Endodermal cell (in vitro differentiated cells): ENCODE data around the gene ZNF595. TPM values are rescaled to one million over a fixed set of nuclear protein-coding genes. Genes with fewer than 3 reads are reported as not detected.

Source experiments
- DNase-seq: peaks from one replicate; pipeline ENCODE4 v3.0.0-alpha.2; 2017
- H3K27ac ChIP-seq: 2 replicates; pipeline ENCODE4 v1.5.1; 2013; ENCODE audit warnings: mild to moderate bottlenecking, low read depth, low read length, moderate library complexity
- H3K27me3 ChIP-seq: 2 replicates; pipeline ENCODE4 v1.6.1; 2013; ENCODE audit warnings: mild to moderate bottlenecking, low read length, moderate library complexity; ENCODE audit not compliant: insufficient read depth, control insufficient read depth, poor library complexity, severe bottlenecking
- H3K36me3 ChIP-seq: 2 replicates; pipeline ENCODE4 v1.7.0; 2013; ENCODE audit warnings: mild to moderate bottlenecking, low read length, moderate library complexity; ENCODE audit not compliant: control insufficient read depth, insufficient read depth
- H3K4me1 ChIP-seq: one replicate; pipeline ENCODE4 v1.7.0; 2013; ENCODE audit warnings: low read length; ENCODE audit not compliant: control insufficient read depth, insufficient read depth
- H3K4me3 ChIP-seq: 2 replicates; pipeline ENCODE4 v1.5.1; 2013; ENCODE audit warnings: mild to moderate bottlenecking, low read length, moderate library complexity
- H3K9ac ChIP-seq: 2 replicates; pipeline ENCODE4 v1.6.1; 2013; ENCODE audit warnings: mild to moderate bottlenecking, low read length, moderate library complexity; ENCODE audit not compliant: poor library complexity, severe bottlenecking; ENCODE audit errors: extremely low read depth
- H3K9me3 ChIP-seq: 2 replicates; pipeline ENCODE4 v1.6.1; 2013; ENCODE audit warnings: mild to moderate bottlenecking, low read length, moderate library complexity; ENCODE audit not compliant: control insufficient read depth
- H3K27ac Mint-ChIP-seq: 2 replicates; pipeline ENCODE4 v1.8.0; 2020; ENCODE audit warnings: mixed read lengths
- H3K27me3 Mint-ChIP-seq: 2 replicates; pipeline ENCODE4 v1.8.0; 2021; ENCODE audit warnings: mild to moderate bottlenecking, mixed read lengths; ENCODE audit not compliant: insufficient read depth
- H3K36me3 Mint-ChIP-seq: 2 replicates; pipeline ENCODE4 v1.8.0; 2020; ENCODE audit warnings: low read depth, mixed read lengths
- H3K4me1 Mint-ChIP-seq: 2 replicates; pipeline ENCODE4 v1.8.0; 2020; ENCODE audit warnings: mixed read lengths
- H3K4me3 Mint-ChIP-seq: 2 replicates; pipeline ENCODE4 v1.8.0; 2020; ENCODE audit warnings: mild to moderate bottlenecking, moderate library complexity, mixed read lengths
- H3K9me3 Mint-ChIP-seq: 2 replicates; pipeline ENCODE4 v1.8.0; 2020; ENCODE audit warnings: mild to moderate bottlenecking, mixed read lengths
- CTCF ChIP-seq: fragments of 200-600 bp; sonication (generic); conservative IDR thresholded peaks from 2 replicates; pipeline ENCODE4 v1.5.0; 2021; ENCODE audit warnings: antibody characterized with exemption, mild to moderate bottlenecking
- WGBS, 2 experiments: methylation state at CpG; one replicate each; pipeline versions ENCODE4 v1.1.5 to v1.1.7; 2013; ENCODE audit warnings: missing lambda C conversion rate in 2 of 2, mixed read lengths in 1 of 2; ENCODE audit not compliant: insufficient coverage in 1 of 2, insufficient read length in 1 of 2; 5-methylcytosine and 5-hydroxymethylcytosine counted together
- total RNA-seq, 2 donors: library from RNA; stranded (reverse); fragmentation: NEBNext Ultra II Directional in 1 of 2; extraction: Animal tissue kit (Norgen Biotek cat#: 25700) in 1 of 2; gene quantifications; 2 replicates in 1 of 2; 3 replicates in 1 of 2; pipeline ENCODE4 v1.2.1, GENCODE V29; 2021

The ZNF595 gene
- total RNA-seq, 2 donors from 2014 or later: 10.7 to 26.7 TPM

DNA sequence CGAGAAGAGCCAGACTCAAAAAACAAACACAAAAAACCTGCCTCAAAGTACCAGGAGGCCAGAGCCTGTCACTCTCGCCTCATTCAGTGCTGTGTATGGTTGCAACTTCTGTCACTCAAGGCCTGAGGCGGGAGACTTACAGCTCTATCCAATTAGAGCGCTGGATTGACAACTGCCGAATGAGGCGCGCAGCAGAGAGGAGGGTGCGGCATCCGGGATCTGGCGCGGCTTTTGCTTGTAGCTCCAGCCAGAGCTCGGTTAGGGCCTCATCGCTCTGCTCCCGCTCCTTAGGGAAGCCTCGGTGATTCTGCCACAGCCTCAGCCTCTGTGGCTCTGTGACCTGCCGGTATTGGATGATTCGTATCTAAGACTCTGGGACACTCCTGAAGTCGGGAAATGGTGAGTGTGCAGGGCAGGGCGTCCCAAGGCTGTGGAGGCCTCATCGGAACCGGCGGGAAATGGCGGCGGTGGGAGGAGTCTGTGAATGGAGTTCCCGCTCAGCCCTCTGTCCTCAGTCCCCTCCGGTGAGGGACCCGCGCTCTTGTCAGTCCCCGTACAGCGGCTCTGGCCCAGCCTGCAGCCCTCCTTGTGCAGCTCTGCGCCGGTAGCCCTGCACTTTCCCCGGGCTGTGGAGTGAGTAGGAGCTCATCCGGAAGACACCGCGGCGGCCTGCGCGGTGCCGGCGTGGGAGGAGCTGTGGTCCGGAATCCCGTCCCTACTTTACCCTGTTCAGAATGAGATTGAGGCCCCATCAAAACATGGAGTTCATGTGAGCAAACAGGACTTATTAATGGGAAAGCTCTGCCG, 71.4 kb downstream of the ZNF595 start, which contains the start of gene ZNF718:
TSS of gene ZNF718 (plus strand) at position 227 of the 807 bp plus-strand sequence. CDS start at position 397, 170 bp downstream.
- H3K4me1 Mint-ChIP-seq: peaks cover 7% of the 10 kb centered on the region

GRCh38 chr4:125091-125771, 72.1 kb downstream of the ZNF595 start:
- H3K36me3 ChIP-seq: peaks cover 44% of the 10 kb centered on the region
- no peak overlapping the region for H3K27ac ChIP-seq
- H3K4me1 ChIP-seq: peaks cover 2% of the 10 kb centered on the region
- peak overlapping the region; percentile 87 for H3K9ac ChIP-seq
- TF ChIP-seq CTCF: peak; percentile 21
- H3K27me3 ChIP-seq: no peaks in the 10 kb centered on the region
- 1 to 2% methylated on average over 18 to 30 of the region's 30 CpGs for WGBS, 2 experiments
- DNase-seq: peak; percentile 86
- peak overlapping the region; percentile 100 for H3K27ac Mint-ChIP-seq
- peak overlapping the region; percentile 95 for H3K4me3 ChIP-seq
- peaks cover 16% of the 10 kb centered on the region for H3K36me3 Mint-ChIP-seq
- peaks cover 7% of the 10 kb centered on the region for H3K27me3 Mint-ChIP-seq
- H3K4me3 Mint-ChIP-seq: peak overlapping the region; percentile 97
- peaks cover 58% of the 10 kb centered on the region for H3K9me3 ChIP-seq
- H3K4me1 Mint-ChIP-seq: peaks cover 7% of the 10 kb centered on the region
- H3K9me3 Mint-ChIP-seq: peaks cover 34% of the 10 kb centered on the region

More for the DNA sequence above, 71.4 kb downstream of the ZNF595 start, which contains the start of gene ZNF718:
- peaks cover 2% of the 10 kb centered on the region for H3K4me1 ChIP-seq
- peak; percentile 99 for DNase-seq
- WGBS, 2 experiments: 0 to 1% methylated on average over 17 to 44 of the region's 44 CpGs
- peaks cover 37% of the 10 kb centered on the region for H3K9me3 Mint-ChIP-seq
- H3K9me3 ChIP-seq: peaks cover 53% of the 10 kb centered on the region
- peak within 1 kb of the TSS; percentile 87 for H3K27ac ChIP-seq
- peak within 1 kb of the TSS; percentile 100 for H3K27ac Mint-ChIP-seq
- no peaks in the 10 kb centered on the region for H3K27me3 ChIP-seq
- peak within 1 kb of the TSS; percentile 97 for H3K4me3 Mint-ChIP-seq
- peak within 1 kb of the TSS; percentile 87 for H3K9ac ChIP-seq
- H3K36me3 ChIP-seq: peaks cover 36% of the 10 kb centered on the region
- no peak for TF ChIP-seq CTCF
- peak within 1 kb of the TSS; percentile 95 for H3K4me3 ChIP-seq
- H3K36me3 Mint-ChIP-seq: peaks cover 16% of the 10 kb centered on the region
- H3K27me3 Mint-ChIP-seq: peaks cover 7% of the 10 kb centered on the region

GRCh38 chr4:125833-126232, 72.7 kb downstream of the ZNF595 start:
- peaks cover 16% of the 10 kb centered on the region for H3K36me3 Mint-ChIP-seq
- H3K4me3 Mint-ChIP-seq: peak overlapping the region; percentile 97
- H3K27me3 Mint-ChIP-seq: peaks cover 7% of the 10 kb centered on the region
- peak overlapping the region; percentile 100 for H3K27ac Mint-ChIP-seq
- peaks cover 7% of the 10 kb centered on the region for H3K4me1 Mint-ChIP-seq
- H3K9me3 Mint-ChIP-seq: peaks cover 31% of the 10 kb centered on the region
- H3K9me3 ChIP-seq: peaks cover 59% of the 10 kb centered on the region
- H3K4me3 ChIP-seq: peak overlapping the region; percentile 95
- WGBS, 2 experiments: 52 to 82% methylated on average over 4 to 5 of the region's 5 CpGs
- H3K27ac ChIP-seq: no peak overlapping the region
- no peak for DNase-seq
- peak overlapping the region; percentile 87 for H3K9ac ChIP-seq
- H3K27me3 ChIP-seq: no peaks in the 10 kb centered on the region
- peaks cover 50% of the 10 kb centered on the region for H3K36me3 ChIP-seq
- no peak for TF ChIP-seq CTCF
- H3K4me1 ChIP-seq: peaks cover 2% of the 10 kb centered on the region
